ENCODE data around the gene SOCS3. TPM values are rescaled to one million over a fixed set of nuclear protein-coding genes. Genes with fewer than 3 reads are reported as not detected.
A peak's percentile ranks its signal among the peaks of the same experiment; 100 is the strongest.

SOCS3 gene
- total RNA-seq, 2 experiments from 2014 or later: not detected

GRCh38 chr17:78357177-78357586, 2.7 kb downstream of the SOCS3 start:
- Histone ChIP-seq H3K27ac (ENCODE audit: low read depth, low read length, poor library complexity, severe bottlenecking) (no peak overlapping the region), H3K4me1 (ENCODE audit: insufficient read depth, low read length, poor library complexity, severe bottlenecking) (peaks cover 38% of the 10 kb centered on the region)

DNA sequence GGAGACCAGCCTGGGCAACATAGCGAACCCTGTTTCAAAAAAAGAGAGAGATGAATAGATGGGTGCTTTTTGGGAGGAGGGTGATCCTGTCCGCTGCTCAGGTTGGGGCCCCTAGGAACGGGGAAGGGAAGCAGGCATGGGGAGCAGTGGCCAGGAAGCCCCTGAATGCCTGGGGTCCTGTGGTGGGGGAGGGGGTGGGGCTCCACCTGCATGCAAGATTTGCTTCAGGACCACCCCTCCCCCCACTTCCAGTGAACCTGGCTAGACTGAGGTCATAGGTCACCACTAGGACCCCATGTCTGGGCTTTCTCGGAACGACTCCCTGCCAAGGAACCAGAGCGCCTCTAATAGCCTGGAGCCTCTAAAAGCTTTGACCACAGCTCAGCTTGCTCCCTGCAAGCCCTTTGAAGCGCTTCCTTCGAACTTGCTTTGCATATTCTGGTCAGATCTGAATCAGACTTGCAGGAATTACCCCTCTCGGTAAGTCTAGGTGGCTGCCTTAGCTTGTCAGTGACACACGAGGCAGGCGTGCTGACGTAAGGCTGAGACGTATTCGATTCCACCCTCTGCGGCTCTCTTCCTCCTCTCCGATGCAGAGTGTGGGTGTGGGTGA, 3.7 kb downstream of the SOCS3 start:
- no peaks in the 10 kb centered on the region for H3K9me2 ChIP-seq (ENCODE audit: insufficient read depth, low read length)
- ChIA-PET CTCF (ENCODE audit: unreplicated experiment) (no interaction called here), POLR2A (interaction anchor here (0.6 to 1.0 kb wide), 4 partner anchors 16 to 100 kb away, joined by 3 to 9 read pairs (median 3); no protein-coding TSS in a partner anchor)
- intact Hi-C loops (cut with micrococcal nuclease; ENCODE audit: unreplicated experiment): no loop called here
- H3K79me2 ChIP-seq (ENCODE audit: insufficient read depth, low read depth, low read length): no peaks in the 10 kb centered on the region
- BruUV-seq (replicated peaks): no TSS peak
- no peak overlapping the region for H3K27ac ChIP-seq (ENCODE audit: low read depth, low read length, poor library complexity, severe bottlenecking)
- no peaks in the 10 kb centered on the region for H3K36me3 ChIP-seq (ENCODE audit: insufficient read depth, low read length)
- H2AFZ ChIP-seq (ENCODE audit: low read length): no peak overlapping the region
- no peak for TF ChIP-seq EZH2phosphoT487 (IDR thresholded peaks at IDR 0.05; ENCODE audit: borderline replicate concordance, low read depth, low read length)
- TF ChIP-seq, protein P1, sequence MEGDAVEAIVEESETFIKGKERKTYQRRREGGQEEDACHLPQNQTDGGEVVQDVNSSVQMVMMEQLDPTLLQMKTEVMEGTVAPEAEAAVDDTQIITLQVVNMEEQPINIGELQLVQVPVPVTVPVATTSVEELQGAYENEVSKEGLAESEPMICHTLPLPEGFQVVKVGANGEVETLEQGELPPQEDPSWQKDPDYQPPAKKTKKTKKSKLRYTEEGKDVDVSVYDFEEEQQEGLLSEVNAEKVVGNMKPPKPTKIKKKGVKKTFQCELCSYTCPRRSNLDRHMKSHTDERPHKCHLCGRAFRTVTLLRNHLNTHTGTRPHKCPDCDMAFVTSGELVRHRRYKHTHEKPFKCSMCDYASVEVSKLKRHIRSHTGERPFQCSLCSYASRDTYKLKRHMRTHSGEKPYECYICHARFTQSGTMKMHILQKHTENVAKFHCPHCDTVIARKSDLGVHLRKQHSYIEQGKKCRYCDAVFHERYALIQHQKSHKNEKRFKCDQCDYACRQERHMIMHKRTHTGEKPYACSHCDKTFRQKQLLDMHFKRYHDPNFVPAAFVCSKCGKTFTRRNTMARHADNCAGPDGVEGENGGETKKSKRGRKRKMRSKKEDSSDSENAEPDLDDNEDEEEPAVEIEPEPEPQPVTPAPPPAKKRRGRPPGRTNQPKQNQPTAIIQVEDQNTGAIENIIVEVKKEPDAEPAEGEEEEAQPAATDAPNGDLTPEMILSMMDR (conservative IDR thresholded peaks at IDR 0.05; ENCODE audit: low read length): no peak
- peak overlapping the region; percentile 55 for H3K4me2 ChIP-seq (ENCODE audit: low read length)
- peaks cover 42% of the 10 kb centered on the region for H3K4me1 ChIP-seq (ENCODE audit: insufficient read depth, low read length, poor library complexity, severe bottlenecking)
- peak; percentile 92 for DNase-seq (ENCODE audit: low spot score)
- no peaks in the 10 kb centered on the region for H3K9me3 ChIP-seq (ENCODE audit: low read length)
- H4K20me1 ChIP-seq (ENCODE audit: insufficient read depth, low read length): no peaks in the 10 kb centered on the region
- peak overlapping the region; percentile 25 for H3K4me3 ChIP-seq (ENCODE audit: low read depth, low read length, poor library complexity, severe bottlenecking)

More at GRCh38 chr17:78357177-78357586, 2.7 kb downstream of the SOCS3 start:
- TF ChIP-seq, protein P1 (conservative IDR thresholded peaks at IDR 0.05; ENCODE audit: low read length): no peak
- H3K9me2 ChIP-seq (ENCODE audit: insufficient read depth, low read length): no peaks in the 10 kb centered on the region
- H3K4me3 ChIP-seq (ENCODE audit: low read depth, low read length, poor library complexity, severe bottlenecking): no peak overlapping the region
- no peaks in the 10 kb centered on the region for H3K36me3 ChIP-seq (ENCODE audit: insufficient read depth, low read length)
- ChIA-PET POLR2A (no interaction called here), CTCF (ENCODE audit: unreplicated experiment) (no interaction called here)
- no peaks in the 10 kb centered on the region for H3K9me3 ChIP-seq (ENCODE audit: low read length)
- no TSS peak for BruUV-seq (replicated peaks)
- H4K20me1 ChIP-seq (ENCODE audit: insufficient read depth, low read length): no peaks in the 10 kb centered on the region
- H3K4me2 ChIP-seq (ENCODE audit: low read length): peak overlapping the region; percentile 55
- no peak overlapping the region for H2AFZ ChIP-seq (ENCODE audit: low read length)
- intact Hi-C loops (cut with micrococcal nuclease; ENCODE audit: unreplicated experiment): no loop called here
- no peaks in the 10 kb centered on the region for H3K79me2 ChIP-seq (ENCODE audit: insufficient read depth, low read depth, low read length)
- DNase-seq (ENCODE audit: low spot score): no peak

DNA sequence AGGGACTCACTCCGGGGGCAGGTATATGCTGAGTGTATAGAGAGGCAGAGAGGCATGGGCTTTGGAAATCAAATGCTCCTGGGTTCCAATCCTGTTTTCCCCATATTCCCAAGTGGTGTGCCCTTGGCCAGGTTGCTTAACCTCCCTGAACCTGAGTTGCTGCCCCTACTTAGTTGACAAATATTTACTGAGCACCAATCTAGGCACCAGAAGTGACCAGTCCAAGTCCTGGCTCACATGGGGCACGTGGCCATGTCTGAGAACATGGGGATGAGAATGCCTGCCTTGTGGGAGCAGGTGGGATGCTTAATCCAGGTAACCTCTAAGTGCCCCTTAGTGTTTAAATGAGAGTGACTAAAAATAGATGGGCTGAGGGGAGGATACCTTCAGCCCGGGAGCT, 4.2 kb downstream of the SOCS3 start:
- DNase-seq (ENCODE audit: low spot score): no peak
- intact Hi-C loops (cut with micrococcal nuclease; ENCODE audit: unreplicated experiment): no loop called here
- Histone ChIP-seq H3K4me2 (ENCODE audit: low read length) (peak overlapping the region; percentile 55), H3K36me3 (ENCODE audit: insufficient read depth, low read length) (no peaks in the 10 kb centered on the region), H3K4me1 (ENCODE audit: insufficient read depth, low read length, poor library complexity, severe bottlenecking) (peaks cover 43% of the 10 kb centered on the region), H3K9me3 (ENCODE audit: low read length) (no peaks in the 10 kb centered on the region), H2AFZ (ENCODE audit: low read length) (no peak overlapping the region), H3K9me2 (ENCODE audit: insufficient read depth, low read length) (no peaks in the 10 kb centered on the region), H4K20me1 (ENCODE audit: insufficient read depth, low read length) (no peaks in the 10 kb centered on the region), H3K27ac (ENCODE audit: low read depth, low read length, poor library complexity, severe bottlenecking) (no peak overlapping the region), H3K79me2 (ENCODE audit: insufficient read depth, low read depth, low read length) (no peaks in the 10 kb centered on the region), H3K4me3 (ENCODE audit: low read depth, low read length, poor library complexity, severe bottlenecking) (no peak overlapping the region)
- POLR2A ChIA-PET: interaction anchor here (0.7 kb wide), 1 partner anchor 94 kb away, joined by 9 read pairs; no protein-coding TSS in a partner anchor
- no TSS peak for BruUV-seq (replicated peaks)
- no peak for TF ChIP-seq EZH2phosphoT487 (IDR thresholded peaks at IDR 0.05; ENCODE audit: borderline replicate concordance, low read depth, low read length)
- TF ChIP-seq, protein P1 (conservative IDR thresholded peaks at IDR 0.05; ENCODE audit: low read length): no peak
- CTCF ChIA-PET (ENCODE audit: unreplicated experiment): no interaction called here

Data from OCI-LY7 (cell line).